Nucleus accumbens (tissue), 56 donors: Measurements from ENCODE around the gene WDR1.
A peak's percentile ranks its signal among the peaks of the same experiment; 100 is the strongest.

Source experiments
- DNase-seq, 56 donors: peaks; one replicate each; lab custom pipeline; 2025; lab: John Stamatoyannopoulos, UW

WDR1 gene

DNA sequence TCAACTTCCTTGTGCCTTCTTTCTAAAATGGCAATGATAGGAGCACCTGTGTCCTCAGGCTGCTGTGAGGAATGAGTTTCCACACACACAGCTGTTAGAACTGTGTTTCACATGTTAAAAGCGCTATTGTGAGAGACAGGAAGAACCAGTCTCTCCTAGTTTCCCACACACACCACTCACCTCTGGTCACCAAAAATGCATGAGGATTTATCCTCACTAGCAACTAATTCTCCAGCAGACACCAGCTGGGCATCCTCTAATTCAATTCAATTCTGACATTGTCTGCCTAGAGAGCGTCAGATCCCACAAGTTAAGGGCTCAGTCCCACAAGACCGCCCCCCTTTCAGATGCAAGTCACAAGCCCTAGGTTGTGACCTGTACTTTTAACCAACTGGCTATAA, 66.3 kb downstream of the WDR1 start:
- no peak for DNase-seq

DNA sequence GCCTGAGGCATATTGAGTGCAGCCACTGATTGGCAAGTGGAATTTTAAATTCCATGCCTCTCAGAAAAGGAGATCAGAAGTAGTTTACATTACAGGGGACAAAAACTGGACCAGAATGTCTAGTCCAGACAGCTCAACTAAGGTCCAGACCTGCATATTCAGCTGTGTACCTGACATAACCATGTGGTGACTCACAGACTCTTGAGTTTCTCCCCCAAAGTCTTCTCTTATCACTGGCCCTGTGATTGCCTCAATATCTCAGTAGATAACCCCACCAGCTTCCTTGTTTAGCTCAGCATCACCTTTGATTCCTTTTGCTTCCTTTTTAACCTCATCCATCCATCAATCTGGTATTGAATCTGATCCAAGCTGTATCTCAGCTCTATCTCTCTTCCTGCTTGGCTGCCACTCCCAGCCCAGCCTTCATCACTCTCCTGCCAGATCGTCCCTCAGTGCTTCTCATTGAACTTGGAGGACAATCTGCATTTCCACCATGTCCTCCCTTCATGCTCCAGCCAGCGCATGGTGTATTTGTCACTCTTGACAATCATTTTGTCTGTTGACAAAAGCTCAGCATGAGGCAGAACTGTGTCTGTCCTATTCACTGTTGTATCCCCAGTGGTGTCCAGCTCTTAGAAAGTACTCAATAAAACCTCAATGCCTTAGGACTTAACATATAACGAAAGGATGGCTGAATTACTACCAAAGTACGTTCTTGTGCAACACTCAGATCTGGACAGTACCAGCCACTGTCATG, 67.5 kb downstream of the WDR1 start:
- DNase-seq = no peak

- DNase-seq = no peak
These were observed 68.6 kb downstream of the WDR1 start for GRCh38 chr4:10047967-10048366.

DNA sequence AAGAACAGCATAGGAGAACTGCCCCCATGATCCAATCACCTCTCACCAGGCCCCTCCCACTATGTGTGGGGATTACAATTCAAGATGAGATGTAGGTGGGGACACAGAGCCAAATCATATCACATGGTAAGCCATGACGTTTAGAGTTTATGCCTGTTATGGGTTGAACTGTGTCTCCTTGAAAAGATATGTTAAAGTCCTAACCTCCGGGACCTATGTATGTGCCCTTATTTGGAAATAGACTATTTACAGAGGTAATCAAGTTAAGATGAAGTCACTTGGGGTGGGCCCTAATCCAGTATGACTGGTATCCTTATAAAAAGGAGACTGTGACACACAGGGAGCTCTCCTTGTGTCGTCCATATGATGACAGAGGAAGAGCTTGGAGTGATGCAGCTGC, 70.1 kb downstream of the WDR1 start:
- DNase-seq = no peak

- no peak for DNase-seq
These were observed 71.1 kb downstream of the WDR1 start for GRCh38 chr4:10045481-10045880.

DNA sequence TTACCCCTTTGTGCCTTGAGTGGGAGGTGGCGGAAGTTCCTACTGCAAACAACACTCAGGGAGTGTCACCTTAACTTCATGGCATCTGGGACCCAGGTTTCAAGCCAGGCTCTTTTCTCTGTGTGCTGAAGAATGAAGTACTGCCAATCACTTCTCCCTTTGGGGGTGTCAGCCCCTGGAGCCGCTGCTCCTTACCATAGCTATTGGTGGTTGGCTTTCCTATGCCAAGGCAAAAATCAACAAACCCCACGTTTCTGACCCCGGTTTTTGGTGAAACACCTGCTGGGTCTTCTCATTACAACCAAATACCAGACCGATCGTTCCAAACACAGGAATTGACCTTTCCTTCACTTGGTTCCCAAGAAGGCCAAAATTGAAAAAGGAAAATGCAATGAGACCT, 75.6 kb downstream of the WDR1 start:
- no peak for DNase-seq

- DNase-seq = no peak
These were observed 76.3 kb downstream of the WDR1 start for GRCh38 chr4:10040049-10040892.

GRCh38 chr4:10036807-10037342, 79.7 kb downstream of the WDR1 start:
- no peak for DNase-seq

DNA sequence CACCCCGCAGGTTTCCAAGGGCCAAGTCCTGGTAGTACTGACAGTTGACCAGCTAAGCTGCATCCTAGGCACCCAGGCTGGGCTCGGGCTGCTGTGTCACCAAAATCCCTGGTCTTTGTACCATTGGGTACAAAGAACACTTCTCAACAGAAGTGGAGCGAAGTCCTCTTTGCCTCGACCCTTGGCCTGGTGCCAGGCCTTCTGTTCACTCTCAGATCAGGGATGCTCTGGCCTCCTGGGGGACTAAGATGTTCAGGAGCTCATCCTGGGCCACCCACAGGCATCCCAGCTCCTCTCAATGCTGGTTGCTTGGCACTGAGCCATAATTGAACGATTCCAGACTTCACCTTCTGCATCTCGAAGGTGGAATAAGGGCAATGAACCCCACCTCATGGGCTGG, 81.5 kb downstream of the WDR1 start:
- DNase-seq = no peak

GRCh38 chr4:10034612-10035104, 81.9 kb downstream of the WDR1 start:
- no peak for DNase-seq

- no peak for DNase-seq
These were observed 82.5 kb downstream of the WDR1 start for GRCh38 chr4:10034136-10034535.

GRCh38 chr4:10033191-10033881, 83.3 kb downstream of the WDR1 start:
- peak in 7 of 56 donors; percentile 10 to 50 (median 26) for DNase-seq

- no peak for DNase-seq
These were observed 84.0 kb downstream of the WDR1 start for GRCh38 chr4:10032625-10033024.

- no peak for DNase-seq
These were observed 84.7 kb downstream of the WDR1 start for GRCh38 chr4:10031668-10032590.

DNA sequence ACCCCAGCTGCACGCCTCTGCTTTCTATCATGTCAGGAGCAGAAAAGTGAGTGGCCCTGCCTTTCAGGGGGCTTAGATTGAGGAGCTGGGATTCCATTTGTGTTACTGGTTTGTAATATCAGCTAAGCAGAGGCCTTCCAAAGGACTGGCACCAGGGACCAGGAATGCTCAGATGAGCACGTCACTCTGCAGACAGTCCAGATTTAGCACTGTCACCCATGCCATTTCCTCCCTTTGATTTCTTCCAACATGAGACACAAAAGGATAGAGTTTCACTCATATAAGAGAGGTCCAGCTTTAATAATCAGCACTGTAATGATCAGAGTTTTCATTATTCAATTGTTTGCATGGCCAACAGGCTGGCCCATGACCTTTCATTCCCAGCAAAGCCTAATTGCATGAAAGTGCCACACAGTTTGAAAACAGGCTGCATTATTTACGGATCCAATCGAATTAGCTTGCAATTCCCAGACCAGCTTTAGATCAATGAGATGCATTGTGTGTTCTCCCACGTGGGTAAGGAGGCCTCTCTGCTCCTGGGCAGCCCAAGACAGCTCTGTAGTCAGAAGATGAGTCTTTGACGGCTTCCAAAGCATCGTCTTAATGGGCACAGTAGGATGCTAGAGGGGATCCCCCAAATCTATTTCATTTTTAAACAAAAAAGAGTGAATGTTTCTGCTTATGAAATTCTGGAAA, 85.5 kb downstream of the WDR1 start:
- peak in 8 of 56 donors; percentile 21 to 51 (median 34) for DNase-seq

DNA sequence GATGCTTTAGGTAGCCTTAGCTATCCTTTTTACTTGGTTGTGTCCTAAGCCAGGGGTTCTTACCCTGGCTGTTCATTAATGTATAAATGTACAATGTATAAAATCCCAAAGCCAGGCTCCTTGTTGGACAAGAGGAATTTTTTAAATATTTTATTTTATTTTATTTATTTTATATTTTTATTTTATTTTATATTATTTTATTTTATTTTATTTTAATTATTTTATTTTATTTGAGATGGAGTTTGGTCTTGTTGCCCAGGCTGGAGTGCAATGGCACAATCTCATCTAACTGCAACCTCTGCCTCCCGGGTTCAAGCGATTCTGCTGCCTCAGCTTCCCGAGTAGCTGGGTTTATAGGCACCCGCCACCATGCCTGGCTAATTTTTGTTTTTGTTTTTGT, 87.2 kb downstream of the WDR1 start:
- DNase-seq = no peak

DNA sequence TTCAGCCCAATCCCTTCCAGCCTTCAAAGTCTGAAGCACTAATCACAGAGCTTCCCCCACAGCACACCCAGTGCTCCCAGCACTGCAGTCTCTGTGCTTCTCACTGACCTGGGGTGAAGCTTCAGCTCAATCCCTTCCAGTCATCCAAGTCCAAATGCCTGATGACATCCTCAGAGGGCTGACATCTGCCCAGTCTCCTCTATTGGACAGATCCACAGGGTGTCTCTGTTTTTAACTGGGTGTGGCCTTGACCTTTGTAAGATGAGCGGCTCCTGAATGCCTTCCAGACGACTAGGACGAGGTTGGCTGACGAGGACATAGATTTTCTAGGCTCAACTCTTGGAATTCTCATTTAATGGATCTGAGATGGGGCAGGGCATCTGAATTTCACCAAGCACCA, 87.7 kb downstream of the WDR1 start:
- no peak for DNase-seq

DNA sequence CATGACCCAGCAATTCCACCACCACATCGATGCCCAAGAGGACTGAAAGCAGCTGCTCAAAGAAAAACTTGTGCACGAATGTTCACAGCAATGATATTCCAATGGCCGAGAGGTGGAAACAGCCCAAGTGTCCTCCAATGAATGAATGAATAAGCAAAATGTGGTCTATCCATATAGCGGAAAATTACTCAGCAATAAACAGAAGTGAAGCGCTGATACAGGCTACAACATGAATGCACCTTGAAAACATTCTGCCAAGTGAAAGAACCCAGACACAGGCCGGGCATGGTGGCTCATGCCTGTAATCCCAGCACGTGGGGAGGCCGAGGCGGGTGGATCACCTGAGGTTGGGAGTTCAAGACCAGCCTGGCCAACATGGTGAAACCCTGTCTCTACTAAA, 90.1 kb downstream of the WDR1 start:
- no peak for DNase-seq

GRCh38 chr4:10025230-10025806, 91.3 kb downstream of the WDR1 start:
- DNase-seq = no peak
